GM04504 (cell line): ENCODE results near the gene SESN2.

Experiments used
- DNase-seq: peaks from one replicate; pipeline ENCODE4 v3.0.0-alpha.2; 2012; ENCODE audit warnings: low read depth

SESN2 gene

DNA sequence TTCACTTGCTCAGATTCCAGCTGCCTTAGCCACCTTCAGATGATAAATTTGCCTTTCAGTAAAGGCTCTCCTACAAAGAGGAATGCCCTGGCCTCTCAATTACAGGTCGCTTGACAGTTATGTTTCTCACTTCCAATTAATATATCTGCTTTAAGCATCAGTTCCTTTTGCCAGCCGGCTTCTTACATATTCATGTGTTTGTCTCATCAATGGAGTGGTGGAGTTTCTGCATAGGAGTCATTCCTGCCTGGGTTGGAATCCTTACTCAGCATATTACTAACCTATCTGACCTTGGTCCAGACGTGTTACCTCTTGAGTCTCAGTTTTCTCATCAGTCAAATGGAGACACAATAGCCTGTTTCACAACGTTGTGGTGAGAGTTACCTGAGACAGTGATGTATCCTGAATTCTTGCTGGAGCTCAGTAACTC is 9.4 kb upstream of the SESN2 start:
- DNase-seq, result no peak

DNA sequence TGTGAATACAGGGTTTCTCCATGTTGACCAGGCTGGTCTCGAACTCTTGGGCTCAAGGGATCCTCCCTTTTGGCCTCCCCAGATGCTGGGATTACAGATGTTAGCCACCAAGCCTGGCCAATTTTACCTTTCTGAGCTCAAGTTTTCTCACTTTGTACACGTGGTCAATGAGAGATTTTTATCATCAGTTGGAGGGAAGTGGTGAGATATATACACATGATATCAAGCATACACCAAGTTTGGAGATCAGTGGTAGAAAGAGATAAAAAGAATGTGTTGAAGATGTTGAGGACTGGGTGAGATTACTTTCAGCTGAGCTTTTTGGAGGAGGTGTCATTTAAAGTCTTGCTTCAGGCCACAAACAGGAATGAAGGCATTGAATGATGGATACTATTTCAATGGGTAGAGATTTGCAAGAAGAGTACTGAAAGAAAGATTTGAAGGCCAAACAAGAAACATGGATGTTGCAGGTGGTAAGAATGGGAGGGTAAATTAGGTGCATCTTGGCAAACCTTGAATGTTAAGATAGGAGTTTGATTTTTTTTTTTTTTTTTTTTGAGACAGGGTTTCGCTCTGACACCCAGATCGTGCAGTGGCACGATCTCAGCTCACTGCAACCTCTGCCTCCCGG is 3.0 kb upstream of the SESN2 start:
- no peak for DNase-seq

DNA sequence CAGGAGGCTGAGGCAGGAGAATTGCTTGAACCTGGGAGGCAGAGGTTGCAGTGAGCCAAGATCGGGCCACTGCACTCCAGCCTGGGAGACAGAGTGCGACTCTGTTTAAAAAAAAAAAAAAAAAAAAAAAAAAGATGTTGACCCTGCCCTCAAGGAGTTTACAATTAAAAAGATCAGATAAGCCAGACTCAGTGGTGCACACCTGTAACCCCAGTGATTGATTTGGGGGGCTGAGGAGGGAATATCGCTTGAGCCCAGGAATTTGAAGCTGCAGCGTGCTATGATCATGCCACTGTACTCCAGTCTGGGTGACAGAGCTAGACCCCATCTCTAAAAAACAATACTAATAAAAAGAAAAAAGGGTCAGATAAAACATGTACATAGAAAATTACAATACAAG is 1.6 kb upstream of the SESN2 start:
- DNase-seq, result no peak

DNA sequence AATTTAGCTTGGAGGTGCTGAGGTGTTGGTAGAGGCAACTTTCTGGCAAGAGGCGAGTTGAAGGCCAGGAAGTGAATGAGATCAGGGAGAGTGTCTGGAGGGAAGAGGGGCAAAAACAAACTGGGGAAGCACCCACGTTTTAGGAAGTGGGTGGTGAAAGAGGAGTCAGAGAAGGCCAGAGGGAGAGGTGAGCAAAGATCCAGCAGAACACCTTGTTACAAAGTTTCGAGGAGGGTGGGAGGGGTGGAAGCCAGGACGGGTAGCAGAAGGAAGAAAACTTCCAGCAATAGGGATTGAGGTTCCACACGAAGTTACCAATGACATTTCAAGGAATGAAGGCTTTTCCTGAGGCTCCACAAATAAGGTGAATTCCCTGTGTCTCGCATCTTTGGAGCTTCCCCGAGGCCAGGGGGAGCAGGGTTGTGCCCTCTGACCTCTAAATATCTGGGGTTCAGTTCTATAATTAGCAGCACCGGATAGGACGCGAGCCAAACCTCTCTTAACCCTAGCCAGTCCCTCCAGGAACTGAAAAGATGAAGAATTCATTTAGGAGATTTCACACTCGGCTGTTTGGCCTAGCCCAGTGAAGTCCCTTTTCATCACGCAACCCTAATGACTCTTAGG is 578 bp upstream of the SESN2 start:
- DNase-seq, result no peak

DNA sequence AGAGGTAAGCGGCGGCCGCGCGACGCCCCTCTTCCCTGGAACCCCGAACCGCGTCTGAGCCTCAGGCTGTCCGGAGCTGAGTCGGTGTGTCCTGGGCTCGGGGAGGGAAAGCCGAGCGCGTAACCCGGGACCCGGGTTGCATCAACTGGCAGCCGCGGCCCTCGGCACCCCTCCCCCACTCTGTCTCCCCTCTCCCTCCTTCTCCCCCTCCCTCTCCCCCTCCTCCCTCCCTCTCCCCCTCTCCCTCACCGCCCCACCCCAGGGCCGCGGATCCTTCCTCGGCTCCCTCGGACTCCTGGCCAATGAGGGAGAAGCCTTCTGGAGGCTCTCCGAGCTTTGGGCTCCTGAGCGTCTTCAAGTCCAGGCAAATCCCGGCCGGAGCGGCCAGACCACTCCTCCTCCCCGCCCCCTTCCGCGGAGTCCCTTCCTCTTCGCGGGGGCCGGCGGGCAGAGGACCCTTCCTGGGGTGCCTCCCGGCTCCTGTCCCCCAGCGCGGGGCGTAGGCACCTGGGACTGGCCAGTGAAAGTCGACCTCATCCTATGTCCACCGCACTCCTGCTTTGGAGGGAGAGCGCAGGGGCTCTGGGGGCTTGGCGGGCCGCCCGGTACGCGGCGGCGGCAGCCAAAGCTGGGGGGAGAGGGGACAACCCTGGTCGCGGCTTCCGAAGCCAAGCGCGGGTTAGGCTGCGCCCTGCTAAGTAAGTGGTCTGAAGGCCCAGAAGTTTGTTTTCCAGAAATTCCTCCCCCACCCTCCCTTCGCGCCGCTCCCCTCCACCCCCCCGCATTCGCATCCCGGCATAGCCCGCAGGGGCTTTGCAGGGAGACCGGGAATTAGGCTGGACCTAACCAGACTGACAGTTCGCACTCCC is 850 bp downstream of the SESN2 start:
- DNase-seq, result peak; percentile 66

DNA sequence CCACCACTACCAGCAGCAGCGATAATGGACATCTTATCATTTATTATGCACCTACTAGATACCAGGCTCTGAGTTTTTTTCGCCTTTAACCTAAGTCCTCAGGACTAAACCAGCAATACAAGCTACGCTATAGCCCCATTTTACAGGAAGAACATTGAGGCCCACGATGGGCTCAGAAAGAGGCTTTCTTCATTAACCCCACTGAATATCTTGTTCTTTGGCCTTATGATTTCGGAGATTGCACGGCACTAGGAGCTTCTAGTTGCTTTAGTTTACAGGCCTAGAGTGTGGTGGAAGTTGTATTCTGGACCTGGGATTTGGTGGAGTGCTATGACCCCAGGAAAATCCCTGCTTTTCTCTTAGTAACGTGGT is 1.5 kb downstream of the SESN2 start:
- DNase-seq, result no peak

DNA sequence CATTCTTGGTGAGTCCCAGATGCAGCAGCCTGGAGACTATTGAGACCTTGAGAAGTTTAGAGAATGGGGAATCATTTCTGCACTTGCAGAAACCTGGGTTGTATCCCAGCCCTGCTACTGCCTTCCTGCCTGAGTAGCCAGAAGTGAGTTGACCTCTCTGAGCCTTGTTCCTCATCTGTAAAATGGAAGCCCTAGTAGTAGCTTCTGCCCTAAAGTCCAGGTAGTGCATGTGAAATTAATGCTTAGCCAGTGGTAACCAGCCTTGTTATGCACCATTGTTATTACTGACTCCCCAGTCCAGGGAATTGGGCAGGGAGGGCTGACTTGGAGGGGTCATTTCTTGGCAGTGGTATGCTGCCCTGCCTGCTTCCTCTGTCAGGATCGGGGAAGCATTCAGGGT is 5.6 kb downstream of the SESN2 start:
- no peak for DNase-seq

DNA sequence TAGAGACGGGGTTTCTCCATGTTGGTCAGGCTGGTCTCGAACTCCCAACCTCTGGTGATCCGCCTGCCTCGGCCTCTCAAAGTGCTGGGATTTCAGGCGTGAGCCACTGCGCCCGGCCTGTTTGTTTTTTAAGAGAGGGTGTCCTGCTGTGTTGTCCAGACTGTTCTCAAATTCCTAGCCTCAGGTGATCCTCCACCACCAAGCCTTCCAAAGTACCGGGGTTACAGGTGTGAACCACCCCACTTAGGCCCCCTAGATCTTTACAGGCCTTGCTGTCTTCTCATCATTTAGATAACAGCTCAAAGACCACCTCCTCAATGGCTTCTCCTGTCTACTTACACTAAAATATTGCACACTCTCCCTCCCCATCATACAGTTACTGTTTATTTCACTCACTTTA is 6.3 kb downstream of the SESN2 start:
- no peak for DNase-seq

DNA sequence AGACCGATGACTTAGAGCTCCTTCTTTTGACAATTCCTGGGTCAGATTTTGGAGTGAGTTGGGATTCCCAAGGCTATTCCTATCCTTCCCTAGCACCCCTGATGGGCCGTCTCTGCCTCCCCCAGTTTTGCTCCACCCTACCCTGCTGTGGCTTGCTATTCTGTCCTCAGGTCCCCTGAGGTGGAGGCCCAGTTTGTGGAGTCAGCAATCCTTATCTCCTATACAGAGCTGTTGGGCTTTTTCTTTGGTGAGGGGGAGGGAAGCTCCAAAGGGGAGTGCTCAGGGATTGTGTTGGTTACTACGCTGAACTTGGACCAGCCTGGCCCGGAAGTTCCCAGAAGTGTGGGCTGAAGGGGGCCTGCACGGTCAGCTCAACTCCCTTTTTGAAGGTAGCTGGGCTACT is 7.6 kb downstream of the SESN2 start:
- no peak for DNase-seq

DNA sequence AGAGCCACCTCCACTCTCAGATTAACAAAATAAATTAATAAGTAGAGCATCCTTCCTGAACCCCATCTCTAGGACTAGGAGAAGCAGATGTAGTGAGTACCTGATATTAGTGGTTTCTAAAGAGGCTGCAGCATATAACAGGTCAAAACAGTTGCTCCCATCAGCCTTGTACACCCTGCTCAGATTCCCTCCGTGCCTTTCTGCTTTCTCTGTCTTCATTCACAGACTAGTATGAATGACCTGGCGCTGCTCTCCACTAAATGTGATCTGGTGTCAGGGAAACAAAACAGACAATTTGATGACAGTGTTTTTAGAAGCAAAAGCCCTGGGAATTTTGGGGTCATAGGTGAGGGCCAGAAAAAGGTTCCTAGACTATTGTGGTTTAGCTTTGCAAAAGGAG is 8.3 kb downstream of the SESN2 start:
- no peak for DNase-seq

DNA sequence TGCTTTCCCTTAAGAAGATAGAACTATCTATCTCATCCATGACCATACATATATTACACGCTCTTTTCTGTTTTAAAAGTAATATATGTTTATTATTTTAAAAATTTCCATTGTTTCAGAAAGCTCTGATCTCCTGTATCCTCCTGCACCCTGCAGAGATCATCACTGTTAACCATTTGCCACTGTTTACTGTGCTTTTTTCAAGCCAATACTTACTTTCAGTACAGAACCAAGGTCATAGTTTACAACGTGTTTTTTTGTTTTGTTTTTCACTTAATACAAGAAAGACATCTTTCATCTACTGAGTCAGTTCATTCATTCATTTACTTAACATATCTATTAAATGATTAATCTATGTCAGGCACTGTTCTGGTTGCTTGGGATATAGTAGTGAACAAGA is 10.2 kb downstream of the SESN2 start:
- DNase-seq, result no peak

DNA sequence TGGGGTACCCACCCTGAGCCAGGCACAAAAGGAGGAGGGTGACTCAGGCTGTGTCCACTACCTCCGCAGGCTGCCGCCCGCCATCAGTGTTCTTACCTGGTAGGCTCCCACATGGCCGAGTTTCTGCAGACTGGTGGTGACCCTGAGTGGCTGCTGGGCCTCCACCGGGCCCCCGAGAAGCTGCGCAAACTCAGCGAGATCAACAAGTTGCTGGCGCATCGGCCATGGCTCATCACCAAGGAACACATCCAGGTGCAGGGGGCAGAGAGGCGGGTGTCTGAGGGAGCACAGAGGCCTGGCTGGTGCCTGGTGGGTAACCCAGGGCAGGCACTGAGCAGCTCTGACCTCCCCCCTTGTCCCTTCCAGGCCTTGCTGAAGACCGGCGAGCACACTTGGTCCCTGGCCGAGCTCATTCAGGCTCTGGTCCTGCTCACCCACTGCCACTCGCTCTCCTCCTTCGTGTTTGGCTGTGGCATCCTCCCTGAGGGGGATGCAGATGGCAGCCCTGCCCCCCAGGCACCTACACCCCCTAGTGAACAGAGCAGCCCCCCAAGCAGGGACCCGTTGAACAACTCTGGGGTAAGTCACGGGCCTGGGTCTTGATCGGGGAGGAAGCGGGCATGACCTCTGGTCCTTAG is 13.0 kb downstream of the SESN2 start:
- no peak for DNase-seq

DNA sequence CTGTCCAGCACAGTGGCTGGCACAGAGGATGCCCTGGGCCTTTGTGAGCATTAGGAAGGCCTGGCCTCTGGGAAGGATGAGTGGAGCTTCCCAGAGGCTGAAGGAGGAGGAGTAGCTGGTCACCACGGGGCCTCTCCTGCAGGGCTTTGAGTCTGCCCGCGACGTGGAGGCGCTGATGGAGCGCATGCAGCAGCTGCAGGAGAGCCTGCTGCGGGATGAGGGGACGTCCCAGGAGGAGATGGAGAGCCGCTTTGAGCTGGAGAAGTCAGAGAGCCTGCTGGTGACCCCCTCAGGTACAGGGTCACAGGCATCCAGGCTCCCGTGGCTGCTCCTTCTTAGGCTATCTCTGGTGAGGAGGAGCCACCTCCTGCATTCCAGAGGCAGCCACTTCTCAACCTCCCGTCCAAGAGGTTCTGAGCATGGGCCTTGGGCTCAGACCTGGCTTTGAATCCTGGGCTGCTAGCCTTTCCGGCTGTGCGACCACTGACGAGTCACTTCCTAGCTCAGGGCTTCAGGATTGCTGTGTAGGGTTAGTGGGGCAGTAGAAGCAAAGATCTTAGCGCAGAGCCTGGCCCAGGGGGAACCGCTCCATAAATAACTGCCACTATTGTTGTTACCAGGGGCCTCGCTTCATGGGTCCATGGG is 14.0 kb downstream of the SESN2 start:
- no peak for DNase-seq

DNA sequence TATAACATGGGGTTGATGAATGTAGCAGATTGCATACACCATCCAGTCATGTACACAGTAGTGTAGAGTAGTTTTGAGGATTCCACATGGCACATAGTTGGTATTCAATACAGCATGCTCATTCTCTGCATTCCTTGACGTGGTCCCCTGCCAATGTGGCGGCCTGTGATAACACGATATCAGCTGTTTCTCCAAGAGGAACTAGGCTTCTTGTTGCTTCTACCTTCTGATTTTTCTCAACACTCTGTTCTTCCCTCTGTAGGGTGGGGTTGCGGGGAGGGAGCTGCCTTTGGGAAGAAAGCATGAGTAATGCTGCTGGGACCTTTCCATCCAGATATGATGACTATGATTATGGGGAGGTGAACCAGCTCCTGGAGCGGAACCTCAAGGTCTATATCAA is 19.4 kb downstream of the SESN2 start:
- DNase-seq, result no peak

DNA sequence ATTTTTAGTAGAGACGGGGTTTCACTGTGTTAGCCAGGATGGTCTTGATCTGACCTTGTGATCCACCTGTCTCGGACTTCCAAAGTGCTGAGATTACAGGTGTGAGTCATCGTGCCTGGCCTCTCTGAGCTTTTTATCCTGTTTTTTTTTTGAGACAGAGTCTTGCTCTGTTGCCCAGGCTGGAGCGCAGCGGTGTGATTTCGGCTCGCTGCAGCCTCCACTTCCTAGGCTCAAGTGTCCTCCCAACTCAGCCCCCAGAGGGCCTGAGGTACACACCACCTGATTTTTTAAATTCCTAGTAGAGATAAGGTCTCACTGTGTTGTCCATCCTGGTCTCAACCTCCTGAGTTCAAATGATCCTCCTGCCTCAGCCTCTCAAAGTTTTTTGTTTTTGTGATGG is 20.4 kb downstream of the SESN2 start:
- no peak for DNase-seq

DNA sequence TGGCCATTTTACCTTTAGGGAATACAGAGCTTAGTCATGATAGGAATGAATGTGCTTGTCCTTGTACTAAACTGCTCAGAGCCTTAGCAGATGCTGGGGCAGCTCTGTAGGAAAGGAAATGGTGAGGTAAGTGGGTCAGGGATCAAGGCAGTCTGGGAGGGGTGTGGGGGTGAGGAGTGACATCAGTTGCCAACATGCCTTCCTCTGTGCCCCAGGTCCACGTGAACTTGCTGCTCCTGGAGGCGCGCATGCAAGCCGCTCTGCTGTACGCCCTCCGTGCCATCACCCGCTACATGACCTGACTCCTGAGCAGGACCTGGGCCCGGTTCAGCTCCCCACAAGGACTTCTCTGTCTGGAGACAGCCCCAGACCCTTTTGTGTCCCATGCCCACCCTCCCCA is 21.2 kb downstream of the SESN2 start:
- no peak for DNase-seq

DNA sequence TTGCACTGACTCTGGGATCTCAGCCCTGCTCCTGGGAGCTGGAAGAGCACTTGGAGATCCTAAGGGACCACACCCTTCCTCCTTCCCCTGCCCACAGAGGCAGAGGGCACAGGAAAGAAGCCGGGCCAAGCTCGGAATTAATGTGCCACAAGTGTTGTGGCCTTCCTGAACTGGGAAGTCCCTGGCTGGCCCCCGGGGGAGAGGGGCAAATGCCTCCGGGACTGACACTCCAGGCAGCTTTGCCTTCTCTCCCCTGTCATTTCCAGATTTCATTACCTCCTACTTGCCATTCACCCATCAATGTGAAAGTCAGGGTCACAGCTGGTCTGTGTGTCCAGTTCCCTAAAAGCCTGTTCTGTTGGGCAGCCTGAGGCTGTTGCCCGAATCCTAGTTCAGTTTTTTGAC is 21.7 kb downstream of the SESN2 start:
- no peak for DNase-seq

DNA sequence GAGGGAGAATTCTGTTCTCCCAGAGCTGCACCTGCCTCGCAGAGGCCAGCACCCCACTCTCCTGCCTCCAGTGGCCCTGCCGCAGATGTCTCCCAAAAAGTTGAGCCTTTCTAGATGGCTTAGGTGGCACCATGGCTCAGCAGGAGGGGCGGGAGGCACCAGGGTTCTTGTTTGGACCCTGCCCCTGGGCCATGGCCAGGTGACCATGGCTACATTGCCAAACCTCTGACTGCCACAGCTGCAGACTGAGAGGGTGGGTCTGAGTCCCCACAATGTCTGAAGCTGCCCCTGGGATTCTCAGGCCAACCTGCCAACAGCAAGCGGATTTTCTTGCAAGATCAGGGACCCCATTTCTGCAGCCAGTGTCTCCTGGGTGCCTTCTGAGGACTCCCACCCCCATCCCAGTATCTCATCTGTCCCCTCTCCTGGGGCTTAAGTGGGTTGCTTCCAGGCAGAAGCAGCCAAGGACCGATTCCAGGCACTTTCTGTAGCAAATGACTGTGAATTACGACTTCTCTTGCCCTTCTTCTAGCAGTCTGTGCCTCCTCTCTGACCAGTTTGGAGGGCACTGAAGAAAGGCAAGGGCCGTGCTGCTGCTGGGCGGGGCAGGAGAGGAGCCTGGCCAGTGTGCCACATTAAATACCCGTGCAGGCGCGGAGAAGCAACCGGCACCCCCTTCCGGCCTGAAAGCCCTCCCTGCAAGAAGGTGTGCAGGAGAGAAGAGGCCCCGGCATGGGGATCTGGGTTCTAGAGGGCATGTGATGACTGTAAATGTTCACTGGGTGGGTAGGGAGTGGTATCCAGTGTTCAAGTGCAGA is 22.5 kb downstream of the SESN2 start:
- no peak for DNase-seq

DNA sequence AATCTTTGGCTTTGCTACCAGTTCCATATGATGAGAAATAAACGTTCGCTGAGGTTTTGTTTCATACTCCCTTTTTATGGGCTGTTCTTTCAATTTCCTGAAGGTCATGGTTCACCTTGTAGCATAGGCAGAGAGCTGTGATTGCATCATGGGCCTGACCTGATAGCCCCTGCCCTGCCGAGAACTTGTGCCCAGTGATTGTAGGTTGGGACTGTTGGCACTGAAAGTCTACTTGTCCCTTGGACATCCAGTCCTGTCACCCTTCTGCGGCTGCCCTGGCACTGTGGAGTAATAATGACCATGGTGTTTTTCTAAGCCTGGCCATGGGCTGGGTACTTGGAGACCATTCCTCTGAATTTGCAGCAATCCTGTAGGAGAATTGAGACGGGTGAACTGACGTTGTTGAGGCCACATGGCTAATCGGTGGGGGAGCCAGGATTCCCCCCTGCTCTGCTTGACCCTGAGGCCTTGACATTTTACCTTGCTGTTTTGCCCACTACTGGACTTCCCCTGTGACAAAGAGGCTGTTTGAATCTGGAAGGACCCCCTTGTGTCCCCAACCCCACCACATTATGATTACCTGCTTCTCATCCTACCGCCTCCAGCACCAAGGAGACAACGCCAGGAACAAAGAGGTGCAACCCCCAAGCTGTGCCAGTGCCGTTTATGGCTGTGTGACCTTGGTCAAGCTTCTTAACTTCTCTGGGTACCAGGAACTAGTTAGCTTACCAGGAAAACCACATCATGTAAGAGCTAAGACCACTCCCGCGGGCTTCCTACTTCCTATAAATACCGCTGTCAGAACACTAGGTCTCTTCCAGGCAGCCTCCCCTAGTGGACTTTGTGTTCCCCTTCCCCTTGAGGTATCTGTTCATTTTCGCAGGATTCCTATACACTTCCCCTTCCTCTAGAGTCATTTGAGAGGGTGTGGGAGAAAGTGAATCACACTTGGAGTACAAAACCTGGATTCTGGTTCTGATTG is 23.4 kb downstream of the SESN2 start:
- no peak for DNase-seq

DNA sequence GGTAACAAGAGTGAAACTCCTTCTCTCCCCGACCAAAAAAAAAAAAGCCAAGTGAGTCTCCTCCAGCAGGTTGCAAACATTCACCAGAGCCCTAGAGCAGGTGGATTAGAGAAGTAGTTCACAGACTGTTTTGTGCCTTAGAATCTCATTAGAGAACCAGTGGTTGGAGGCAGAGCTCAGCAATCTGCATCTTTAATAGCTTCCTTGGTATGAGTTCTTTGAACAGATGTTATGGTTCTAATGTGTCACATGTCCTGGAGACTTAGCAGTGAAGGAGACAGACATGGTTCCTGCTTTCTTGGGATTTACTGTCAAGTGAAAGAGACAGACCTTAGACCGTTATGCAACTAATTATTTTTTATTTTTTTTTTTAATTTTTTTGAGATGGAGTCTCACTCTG is 26.8 kb downstream of the SESN2 start:
- no peak for DNase-seq
